Activated CD8-positive, alpha-beta memory T cell treated with anti-CD3 and anti-CD28 coated beads for 4 hours (primary cell): ENCODE results near the gene IL27RA.
"Not testable (repeated sequence)": the region's sequence is repeated elsewhere in the genome, so short reads cannot be mapped to it uniquely, and the experiment has no call there.

Source experiments
- DNase-seq, 2 donors: peaks; one replicate each; pipeline ENCODE4 v3.0.0-alpha.2; 2020; ENCODE audit warnings: low read depth in 2 of 2

The IL27RA gene

GRCh38 chr19:14028901-14029300, 2.7 kb upstream of the IL27RA start:
- DNase-seq = no peak

GRCh38 chr19:14030997-14031718, 404 bp upstream of the IL27RA start:
- DNase-seq = peak in 1 of 2 donors; percentile 74

GRCh38 chr19:14033946-14034345, 2.4 kb downstream of the IL27RA start:
- no peak for DNase-seq

GRCh38 chr19:14035159-14035558, 3.6 kb downstream of the IL27RA start:
- DNase-seq = not testable (repeated sequence)

GRCh38 chr19:14035706-14036105, 4.1 kb downstream of the IL27RA start:
- DNase-seq = no peak

- no peak for DNase-seq
Observed at GRCh38 chr19:14039181-14039580, 7.6 kb downstream of the IL27RA start.

GRCh38 chr19:14042659-14043608, 11.4 kb downstream of the IL27RA start:
- not testable (repeated sequence) for DNase-seq

- DNase-seq = not testable (repeated sequence)
Observed at GRCh38 chr19:14047866-14048265, 16.3 kb downstream of the IL27RA start.

- DNase-seq = peak; percentile 51 to 63
Observed at GRCh38 chr19:14048443-14049153, 17.0 kb downstream of the IL27RA start.

- DNase-seq = no peak
Observed at GRCh38 chr19:14050512-14050911, 18.9 kb downstream of the IL27RA start.

GRCh38 chr19:14050961-14051360, 19.4 kb downstream of the IL27RA start:
- not testable (repeated sequence) for DNase-seq

GRCh38 chr19:14051980-14052379, 20.4 kb downstream of the IL27RA start:
- no peak for DNase-seq

GRCh38 chr19:14052470-14052869, 20.9 kb downstream of the IL27RA start:
- no peak for DNase-seq

GRCh38 chr19:14053032-14053431, 21.5 kb downstream of the IL27RA start:
- DNase-seq = no peak

GRCh38 chr19:14053500-14053899, 21.9 kb downstream of the IL27RA start:
- DNase-seq = no peak

GRCh38 chr19:14054099-14054498, 22.5 kb downstream of the IL27RA start:
- no peak for DNase-seq

GRCh38 chr19:14054721-14055120, 23.2 kb downstream of the IL27RA start:
- no peak for DNase-seq

- no peak for DNase-seq
Observed at GRCh38 chr19:14055396-14055795, 23.8 kb downstream of the IL27RA start.

GRCh38 chr19:14056069-14056666, 24.6 kb downstream of the IL27RA start:
- DNase-seq = no peak

- no peak for DNase-seq
Observed at GRCh38 chr19:14056741-14057356, 25.3 kb downstream of the IL27RA start.
